WI38 (cell line): ENCODE data around the gene ALG6.

Experiments
- H3K4me3 ChIP-seq: 2 replicates; pipeline ENCODE4 v1.5.1; 2011; ENCODE audit warnings: low read depth, mild to moderate bottlenecking, control low read depth, low read length
- TF ChIP-seq, protein P1 (sequence below): IDR thresholded peaks from 2 replicates; pipeline ENCODE4 v1.5.1; 2012; ENCODE audit warnings: low read depth, mild to moderate bottlenecking, control low read depth, low read length

ALG6 gene

GRCh38 chr1:63362578-63362977 lies 4.8 kb upstream of the ALG6 start:
- TF ChIP-seq, protein P1, sequence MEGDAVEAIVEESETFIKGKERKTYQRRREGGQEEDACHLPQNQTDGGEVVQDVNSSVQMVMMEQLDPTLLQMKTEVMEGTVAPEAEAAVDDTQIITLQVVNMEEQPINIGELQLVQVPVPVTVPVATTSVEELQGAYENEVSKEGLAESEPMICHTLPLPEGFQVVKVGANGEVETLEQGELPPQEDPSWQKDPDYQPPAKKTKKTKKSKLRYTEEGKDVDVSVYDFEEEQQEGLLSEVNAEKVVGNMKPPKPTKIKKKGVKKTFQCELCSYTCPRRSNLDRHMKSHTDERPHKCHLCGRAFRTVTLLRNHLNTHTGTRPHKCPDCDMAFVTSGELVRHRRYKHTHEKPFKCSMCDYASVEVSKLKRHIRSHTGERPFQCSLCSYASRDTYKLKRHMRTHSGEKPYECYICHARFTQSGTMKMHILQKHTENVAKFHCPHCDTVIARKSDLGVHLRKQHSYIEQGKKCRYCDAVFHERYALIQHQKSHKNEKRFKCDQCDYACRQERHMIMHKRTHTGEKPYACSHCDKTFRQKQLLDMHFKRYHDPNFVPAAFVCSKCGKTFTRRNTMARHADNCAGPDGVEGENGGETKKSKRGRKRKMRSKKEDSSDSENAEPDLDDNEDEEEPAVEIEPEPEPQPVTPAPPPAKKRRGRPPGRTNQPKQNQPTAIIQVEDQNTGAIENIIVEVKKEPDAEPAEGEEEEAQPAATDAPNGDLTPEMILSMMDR = no peak
- H3K4me3 ChIP-seq = no peak overlapping the region

GRCh38 chr1:63363014-63363413 lies 4.4 kb upstream of the ALG6 start:
- TF ChIP-seq, protein P1 = no peak
- no peak overlapping the region for H3K4me3 ChIP-seq

DNA sequence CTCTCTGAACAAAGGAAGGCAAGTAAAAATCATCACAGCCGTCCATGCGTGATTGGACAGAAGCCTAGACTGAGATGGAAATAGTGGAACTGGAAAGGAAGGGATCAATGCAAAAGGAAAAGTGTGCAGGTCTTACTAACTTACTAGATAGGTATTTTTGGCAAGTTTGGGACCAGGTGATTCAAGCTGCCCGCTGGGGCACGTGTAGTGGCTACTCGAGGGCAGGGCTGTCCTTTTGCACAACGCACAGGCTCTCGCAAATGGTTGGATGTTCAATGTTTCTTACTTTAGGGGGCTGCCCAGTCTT lies 566 bp upstream of the ALG6 start:
- TF ChIP-seq, protein P1 = no peak
- peak overlapping the region; percentile 67 for H3K4me3 ChIP-seq

GRCh38 chr1:63368131-63368530 lies 704 bp downstream of the ALG6 start:
- TF ChIP-seq, protein P1 = no peak
- H3K4me3 ChIP-seq = peak overlapping the region; percentile 67

- no peak overlapping the region for H3K4me3 ChIP-seq
- TF ChIP-seq, protein P1 = no peak
These were observed 12.2 kb downstream of the ALG6 start for GRCh38 chr1:63379583-63379982.

- TF ChIP-seq, protein P1 = no peak
- no peak overlapping the region for H3K4me3 ChIP-seq
These were observed 14.3 kb downstream of the ALG6 start for GRCh38 chr1:63381741-63382140.

GRCh38 chr1:63401945-63402344 lies 34.5 kb downstream of the ALG6 start:
- H3K4me3 ChIP-seq = no peak overlapping the region
- TF ChIP-seq, protein P1 = no peak

- no peak overlapping the region for H3K4me3 ChIP-seq
- TF ChIP-seq, protein P1 = no peak
These were observed 36.0 kb downstream of the ALG6 start for GRCh38 chr1:63403386-63403785.
